Activated CD8-positive, alpha-beta memory T cell treated with anti-CD3 and anti-CD28 coated beads for 36 hours (primary cell): Measurements from ENCODE around the gene MRPS6. TPM values are rescaled to one million over a fixed set of nuclear protein-coding genes. Genes with fewer than 3 reads are reported as not detected.

Source experiments
- CTCF ChIA-PET: fragments of 350-600 bp; sonication (Branson Sonifier 250); formaldehyde crosslinking; loops from one replicate; lab custom pipeline; 2021; ENCODE audit warnings: antibody characterized with exemption; lab: Charles Lee
- POLR2A ChIA-PET: fragments of 350-600 bp; sonication (Branson Sonifier 250); formaldehyde crosslinking; loops from one replicate; lab custom pipeline; 2021; ENCODE audit warnings: antibody characterized with exemption; lab: Charles Lee
- total RNA-seq, 2 experiments: library from RNA; stranded (reverse); gene quantifications; one replicate each; pipeline ENCODE4 v1.2.3, GENCODE V29; 2021

Gene MRPS6
- total RNA-seq, 2 experiments from 2014 or later, result 138 to 144 TPM

GRCh38 chr21:34055615-34056014 is 17.8 kb upstream of the MRPS6 start:
- ChIA-PET CTCF (no interaction called here), POLR2A (no interaction called here)

DNA sequence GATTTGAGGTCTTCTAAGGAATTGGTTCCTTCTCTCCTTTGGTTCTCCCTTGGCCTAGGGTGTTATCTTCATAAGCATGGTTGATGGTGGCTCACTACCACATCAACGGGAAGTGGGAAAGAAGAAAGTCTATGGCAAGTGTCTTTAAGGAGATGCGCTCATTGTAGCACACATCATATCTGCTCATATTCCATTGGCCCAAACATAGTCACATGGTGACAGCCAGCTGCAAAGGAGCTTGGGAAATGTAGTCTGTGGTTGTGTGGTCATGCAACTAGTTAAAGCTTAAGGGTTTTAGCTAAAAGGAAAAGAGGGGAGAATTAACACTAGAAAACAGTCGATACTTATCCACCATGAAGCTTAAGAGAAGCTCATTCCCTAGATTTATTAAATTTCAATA is 11.4 kb upstream of the MRPS6 start:
- POLR2A ChIA-PET, result no interaction called here

GRCh38 chr21:34065027-34065426 is 8.4 kb upstream of the MRPS6 start:
- CTCF ChIA-PET, result no interaction called here
- POLR2A ChIA-PET, result no interaction called here

More for the DNA sequence above, 11.4 kb upstream of the MRPS6 start:
- CTCF ChIA-PET, result no interaction called here

GRCh38 chr21:34071683-34072082 is 1.7 kb upstream of the MRPS6 start:
- ChIA-PET CTCF (no interaction called here), POLR2A (no interaction called here)

GRCh38 chr21:34072145-34073031 is 990 bp upstream of the MRPS6 start:
- ChIA-PET POLR2A (interaction anchor here (0.9 to 1.5 kb wide), 5 partner anchors 31 to 140 kb away, joined by 3 to 9 read pairs (median 4); no protein-coding TSS in a partner anchor), CTCF (interaction anchor here (0.6 to 1.4 kb wide), 4 partner anchors 96 to 141 kb away, joined by 3 to 5 read pairs (median 4); no protein-coding TSS in a partner anchor)

GRCh38 chr21:34073749-34074282 is 438 bp downstream of the MRPS6 start:
- POLR2A ChIA-PET, result interaction anchor here (1.0 to 1.5 kb wide), 6 partner anchors 30 to 142 kb away, joined by 3 to 9 read pairs (median 4); no protein-coding TSS in a partner anchor
- CTCF ChIA-PET, result interaction anchor here (0.9 to 1.4 kb wide), 7 partner anchors 97 to 263 kb away, joined by 3 to 5 read pairs (median 4); no protein-coding TSS in a partner anchor

DNA sequence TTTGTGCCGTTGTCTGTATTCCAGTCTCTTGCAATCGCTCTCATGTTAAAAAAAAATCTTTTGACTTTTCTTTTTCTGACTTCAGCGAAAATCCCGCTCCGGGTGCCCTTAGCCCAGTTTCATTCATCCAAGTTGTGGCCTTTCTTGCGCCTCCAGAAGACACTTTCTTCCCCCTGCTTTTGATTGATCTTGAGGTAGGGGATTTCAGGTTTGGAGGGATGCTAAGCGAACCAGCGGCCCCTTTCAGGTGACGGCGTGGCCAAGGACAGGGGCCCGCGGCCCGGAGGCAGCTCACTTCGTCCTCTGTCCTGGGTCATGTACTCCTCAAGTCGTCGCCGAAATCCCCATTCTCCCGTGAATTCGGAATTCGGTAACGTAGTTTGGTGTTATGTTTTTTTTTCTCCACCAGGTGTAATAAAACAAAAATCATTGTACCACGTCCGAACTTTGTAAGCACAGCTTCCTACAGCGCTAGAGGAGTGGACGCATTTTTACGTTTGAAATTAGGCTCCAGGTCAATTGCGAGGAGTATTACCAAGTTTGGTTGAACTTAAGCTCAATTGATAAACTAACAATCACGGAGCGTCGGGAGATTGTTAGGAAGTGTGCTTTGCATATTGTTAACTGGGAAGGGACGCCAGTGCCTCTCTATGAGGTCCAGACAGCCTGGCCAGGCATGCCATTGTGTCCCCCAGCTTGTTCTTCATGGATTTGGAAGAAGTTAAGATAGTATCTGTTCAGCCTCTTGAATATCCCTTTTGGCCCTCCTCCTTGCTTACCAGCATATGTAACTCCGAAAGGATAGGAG is 1.1 kb downstream of the MRPS6 start:
- ChIA-PET POLR2A (interaction anchor here (1.0 to 1.5 kb wide), 3 partner anchors 96 to 142 kb away, joined by 3 to 9 read pairs (median 6); no protein-coding TSS in a partner anchor), CTCF (interaction anchor here (0.9 to 1.4 kb wide), 5 partner anchors 27 to 263 kb away, joined by 3 to 4 read pairs (median 3); no protein-coding TSS in a partner anchor)

GRCh38 chr21:34075091-34075425 is 1.7 kb downstream of the MRPS6 start:
- POLR2A ChIA-PET, result interaction anchor here (1.4 to 1.5 kb wide), 2 partner anchors 99 to 125 kb away, joined by 5 to 6 read pairs; no protein-coding TSS in a partner anchor
- CTCF ChIA-PET, result interaction anchor here (1.0 kb wide), 2 partner anchors 27 to 126 kb away, joined by 3 read pairs; no protein-coding TSS in a partner anchor

DNA sequence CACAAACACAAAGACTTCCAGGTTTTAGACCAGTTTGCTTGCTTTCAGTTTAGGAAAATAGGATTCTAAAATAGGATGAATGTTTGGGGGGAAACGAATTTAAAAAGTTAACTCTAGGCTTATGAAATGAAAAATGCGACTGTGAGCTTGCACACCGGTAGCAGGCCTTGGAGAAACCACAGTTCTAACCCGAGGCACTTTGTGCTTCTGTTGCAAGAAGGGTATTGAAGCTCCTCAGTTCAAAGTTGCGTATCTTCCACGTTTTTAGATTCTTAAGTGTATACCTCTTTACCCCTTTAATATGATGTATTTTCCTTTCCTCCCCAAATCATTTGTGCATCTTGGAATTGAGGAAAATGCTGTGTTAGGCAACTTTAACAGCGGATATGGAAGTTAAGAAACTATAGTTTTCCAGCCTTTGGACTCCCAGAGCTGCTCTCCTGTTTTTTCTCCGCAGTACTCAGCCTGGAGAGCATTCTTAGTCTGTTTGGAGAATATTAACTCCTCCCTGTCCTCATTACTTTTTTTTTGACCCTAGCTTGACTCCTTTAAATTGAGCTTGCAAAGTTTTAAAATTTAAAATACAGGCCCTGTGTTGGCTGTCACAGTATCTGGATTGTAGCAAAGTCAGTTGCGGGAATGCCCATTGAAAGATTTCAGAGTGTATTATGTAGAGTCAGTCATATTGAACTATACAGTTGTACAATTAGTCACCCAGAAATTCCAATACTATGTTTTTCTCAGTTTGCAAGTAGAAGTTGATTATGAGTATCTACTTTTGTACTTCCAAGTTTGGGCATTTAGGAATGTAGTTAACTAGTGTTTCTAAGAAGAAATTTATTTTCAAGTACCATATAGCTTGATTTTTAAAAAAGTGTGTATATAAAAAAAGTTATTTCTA is 2.6 kb downstream of the MRPS6 start:
- POLR2A ChIA-PET, result interaction anchor here (0.7 to 1.5 kb wide), 3 partner anchors 100 to 137 kb away, joined by 3 to 5 read pairs (median 3); no protein-coding TSS in a partner anchor
- CTCF ChIA-PET, result interaction anchor here (0.8 to 1.5 kb wide), 4 partner anchors 55 to 272 kb away, joined by 3 to 8 read pairs (median 3); no protein-coding TSS in a partner anchor

DNA sequence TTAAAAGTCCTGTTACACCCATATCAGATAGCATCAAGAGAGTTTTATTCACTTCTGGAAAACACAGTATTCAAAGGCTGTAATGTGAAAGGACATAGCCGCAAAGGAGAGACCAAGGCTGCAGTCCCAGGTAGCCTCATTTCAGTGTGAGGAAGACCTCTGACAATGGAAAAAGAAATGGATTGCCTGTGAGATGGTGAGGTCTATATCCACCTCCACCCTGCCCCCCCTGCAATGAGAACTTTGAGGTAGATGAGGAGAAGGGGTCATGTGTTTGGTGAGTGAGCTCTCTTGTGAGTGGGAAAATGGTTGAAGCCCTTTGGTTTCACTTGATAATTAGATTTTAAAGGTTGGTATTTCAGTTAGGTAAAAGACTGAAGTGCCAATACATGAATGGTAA is 3.5 kb downstream of the MRPS6 start:
- CTCF ChIA-PET, result interaction anchor here (1.0 to 1.5 kb wide), 2 partner anchors 153 to 271 kb away, joined by 3 read pairs; no protein-coding TSS in a partner anchor
- POLR2A ChIA-PET, result interaction anchor here (0.7 to 1.5 kb wide), 2 partner anchors 101 to 127 kb away, joined by 3 to 5 read pairs; no protein-coding TSS in a partner anchor

GRCh38 chr21:34077888-34078287 is 4.5 kb downstream of the MRPS6 start:
- CTCF ChIA-PET, result no interaction called here
- POLR2A ChIA-PET, result no interaction called here

- POLR2A ChIA-PET, result interaction anchor here (0.6 kb wide), 1 partner anchor 154 kb away, joined by 4 read pairs; no protein-coding TSS in a partner anchor
- CTCF ChIA-PET, result no interaction called here
Measured at GRCh38 chr21:34078915-34079314, 5.5 kb downstream of the MRPS6 start.

DNA sequence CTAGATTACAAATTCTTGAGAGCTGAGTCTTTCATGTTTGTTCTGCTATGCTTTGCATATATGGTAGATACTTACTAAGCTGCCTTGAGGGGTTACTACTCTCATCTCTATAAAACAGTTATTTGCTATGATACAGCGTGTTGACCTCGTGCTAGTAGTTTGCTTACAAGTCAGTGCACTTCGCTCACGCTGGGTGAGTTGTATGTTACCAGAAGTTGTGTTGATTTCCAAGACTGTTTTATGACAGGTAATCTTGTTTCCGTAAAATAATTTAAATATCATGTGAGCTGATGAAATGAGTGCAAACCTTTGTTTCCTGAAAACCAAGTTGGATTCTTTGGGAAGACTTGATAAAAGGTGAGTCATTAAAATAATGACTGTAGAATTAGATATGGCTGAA is 7.3 kb downstream of the MRPS6 start:
- POLR2A ChIA-PET, result no interaction called here
- CTCF ChIA-PET, result no interaction called here

DNA sequence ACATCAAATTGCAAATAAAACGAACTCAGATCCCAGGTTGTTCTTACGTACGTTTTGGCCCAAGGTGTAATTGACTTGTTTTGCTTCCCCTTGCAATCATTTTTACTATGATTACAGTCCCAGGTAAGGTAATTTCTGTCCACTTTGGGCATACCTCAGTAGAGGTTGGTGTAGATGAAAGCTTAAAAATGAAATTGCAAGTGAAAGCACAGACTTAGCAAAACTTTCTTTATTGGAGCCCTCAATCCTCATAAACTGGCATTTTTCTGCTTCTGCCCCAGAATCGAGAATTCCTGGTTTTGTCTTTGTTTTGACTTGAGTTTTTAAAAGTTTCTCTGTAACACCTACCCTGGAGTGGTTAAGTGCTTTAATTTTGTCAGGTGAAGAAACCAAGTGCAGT is 9.4 kb downstream of the MRPS6 start:
- POLR2A ChIA-PET, result interaction anchor here (0.6 kb wide), 1 partner anchor 13 kb away, joined by 3 read pairs; no protein-coding TSS in a partner anchor
- CTCF ChIA-PET, result no interaction called here

DNA sequence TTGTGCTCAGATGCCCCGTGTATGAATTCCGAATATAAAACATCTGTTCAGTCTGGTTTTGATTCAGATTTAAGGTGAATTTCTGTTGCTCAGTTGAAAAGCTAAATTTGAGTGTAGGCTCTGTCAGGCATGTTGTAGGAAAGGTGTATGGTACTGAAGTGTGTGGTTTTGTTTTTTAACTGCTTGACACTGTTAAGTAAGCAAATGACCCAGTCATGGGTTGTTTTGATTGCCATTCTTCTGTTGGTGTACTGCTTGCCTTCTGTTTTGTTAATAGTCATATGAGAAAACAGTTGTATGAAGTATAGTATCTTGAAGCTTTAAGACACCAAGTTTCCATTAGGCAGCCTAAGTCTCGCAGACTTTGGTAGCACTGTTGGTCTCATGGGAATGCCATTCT is 10.0 kb downstream of the MRPS6 start:
- ChIA-PET POLR2A (interaction anchor here (0.6 kb wide), 1 partner anchor 13 kb away, joined by 3 read pairs; no protein-coding TSS in a partner anchor), CTCF (no interaction called here)

DNA sequence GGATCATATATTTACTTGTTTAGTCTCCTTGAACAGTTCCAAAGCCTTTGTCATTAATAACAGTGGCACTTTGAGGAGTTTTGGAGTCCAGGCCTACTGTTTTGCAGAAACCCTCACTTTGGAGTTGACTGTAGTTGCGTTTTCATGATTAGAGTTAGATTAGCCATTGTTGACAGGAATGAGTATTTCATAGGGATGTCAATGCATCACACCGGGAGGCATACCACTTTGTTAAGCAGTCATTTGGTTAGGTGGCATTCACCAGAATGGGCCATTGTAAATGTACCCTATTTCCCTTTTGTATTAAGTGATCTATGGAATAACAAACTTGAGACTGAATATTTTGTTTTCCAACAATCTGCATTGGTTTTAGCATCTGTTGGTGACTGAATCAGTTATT is 11.8 kb downstream of the MRPS6 start:
- POLR2A ChIA-PET, result no interaction called here
- CTCF ChIA-PET, result no interaction called here

- ChIA-PET CTCF (interaction anchor here (1.0 to 1.5 kb wide), 2 partner anchors 27 to 163 kb away, joined by 3 to 6 read pairs; no protein-coding TSS in a partner anchor), POLR2A (no interaction called here)
Measured at GRCh38 chr21:34086887-34087306, 13.5 kb downstream of the MRPS6 start.

DNA sequence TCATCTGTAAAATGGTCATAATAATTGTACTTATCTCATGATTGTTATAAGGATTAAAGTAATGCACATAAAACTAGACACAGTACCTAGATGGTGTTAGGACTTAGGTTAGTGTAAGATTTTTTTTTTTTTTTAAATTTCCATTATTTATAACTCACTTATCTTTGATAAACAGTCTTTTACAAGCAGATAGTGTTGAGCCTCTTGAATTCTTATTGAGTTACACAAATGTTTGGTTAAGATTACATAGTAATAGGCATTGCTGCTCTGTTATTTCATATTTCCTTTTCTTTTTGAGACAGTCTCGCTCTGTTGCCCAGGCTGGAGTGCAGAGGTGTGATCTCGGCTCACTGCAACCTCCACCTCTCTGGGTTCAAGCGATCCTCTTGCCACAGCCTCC is 15.4 kb downstream of the MRPS6 start:
- POLR2A ChIA-PET, result no interaction called here
- CTCF ChIA-PET, result no interaction called here
